ENCODE measurements around the gene C1QC. TPM values are rescaled to one million over a fixed set of nuclear protein-coding genes. Genes with fewer than 3 reads are reported as not detected.

The C1QC gene
- total RNA-seq, 5 donors from 2014 or later (not counting 1 experiment from before 2014, with no cell fraction given), result 0.62 to 1.9 (median 0.96) TPM; not detected in 2

DNA sequence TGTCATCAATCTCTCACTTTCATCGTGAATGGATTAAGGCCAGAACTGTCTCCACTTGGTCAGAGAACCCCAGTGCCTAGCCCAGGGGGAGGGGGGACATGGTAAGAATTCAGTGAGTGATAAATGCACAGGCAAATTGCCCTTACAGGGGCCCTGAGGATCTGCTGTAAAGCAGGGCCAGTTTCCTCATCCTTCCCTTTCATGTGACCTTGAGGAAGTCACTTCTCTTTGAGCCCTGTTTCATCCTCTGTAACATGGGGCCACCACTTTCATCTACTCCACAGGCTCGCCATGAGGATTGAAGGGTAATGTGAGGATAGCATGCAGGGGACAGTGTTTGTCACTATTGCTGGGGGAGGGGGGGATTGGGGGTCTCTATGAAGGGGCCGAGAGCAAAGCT lies 35.1 kb upstream of the C1QC start:
- Histone ChIP-seq H3K36me3 (ENCODE audit: control insufficient read depth in 2 of 2, extremely low read depth in 1 of 2, insufficient read depth in 1 of 2, low read length in 1 of 2) (no peaks in the 10 kb centered on the region), H3K9me3 (no peaks in the 10 kb centered on the region), H3K4me3 (ENCODE audit: control insufficient read depth in 1 of 2, extremely low read depth in 1 of 2, low read length in 1 of 2) (no peak overlapping the region), H3K27me3 (replicated peaks in 1 of 2; ENCODE audit: control insufficient read depth in 2 of 2, extremely low read depth in 1 of 2, insufficient read depth in 2 of 2, low read length in 1 of 2) (peaks cover 0 to 43% of the 10 kb centered on the region in 2 experiments), H3K27ac (ENCODE audit: low read length) (no peak overlapping the region), H3K4me1 (ENCODE audit: control insufficient read depth in 1 of 2, extremely low read depth in 1 of 2, insufficient read depth in 2 of 2, low read length in 2 of 2) (no peaks in the 10 kb centered on the region)
- POLR2A ChIA-PET, result no interaction called here
- WGBS (ENCODE audit: insufficient coverage), result no CpG with 5 or more reads among the region's 3 CpGs
- ATAC-seq (replicated peaks in 1 of 4) (no peak), DNase-seq (no peak)
- Mint-ChIP-seq H3K36me3 (no peaks in the 10 kb centered on the region), H3K9me3 (no peaks in the 10 kb centered on the region), H3K4me3 (no peak overlapping the region), H3K27ac (no peak overlapping the region), H3K4me1 (no peaks in the 10 kb centered on the region), H3K27me3 (peaks cover 21 to 65% of the 10 kb centered on the region in 2 donors)
- CTCF ChIA-PET, result no interaction called here

DNA sequence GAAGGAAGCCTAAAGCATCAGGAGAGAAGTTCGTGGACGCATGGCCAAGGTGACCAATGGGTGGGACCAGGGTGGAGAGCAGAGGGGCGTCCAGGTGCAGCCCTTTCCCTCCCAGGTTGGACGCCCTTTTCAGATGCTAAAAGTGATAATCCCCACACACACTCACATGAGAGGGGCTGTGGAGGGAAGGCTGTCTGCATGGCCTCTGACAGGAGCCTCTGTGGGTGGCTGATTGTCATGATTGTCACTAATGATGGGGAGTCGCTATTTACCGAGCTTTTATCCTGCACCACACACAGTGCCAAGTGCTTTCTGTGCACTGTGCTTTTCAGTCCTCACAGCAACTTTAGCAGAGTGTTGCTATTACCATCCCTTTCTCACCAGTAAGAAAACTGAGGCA lies 34.1 kb upstream of the C1QC start:
- no peaks in the 10 kb centered on the region for H3K9me3 Mint-ChIP-seq
- no peaks in the 10 kb centered on the region for H3K36me3 ChIP-seq (ENCODE audit: control insufficient read depth in 2 of 2, extremely low read depth in 1 of 2, insufficient read depth in 1 of 2, low read length in 1 of 2)
- H3K4me3 Mint-ChIP-seq, result no peak overlapping the region
- H3K9me3 ChIP-seq, result no peaks in the 10 kb centered on the region
- ATAC-seq (replicated peaks in 1 of 4) (no peak), DNase-seq (no peak)
- no peaks in the 10 kb centered on the region for H3K36me3 Mint-ChIP-seq
- H3K4me3 ChIP-seq (ENCODE audit: control insufficient read depth in 1 of 2, extremely low read depth in 1 of 2, low read length in 1 of 2), result no peak overlapping the region
- H3K4me1 ChIP-seq (ENCODE audit: control insufficient read depth in 1 of 2, extremely low read depth in 1 of 2, insufficient read depth in 2 of 2, low read length in 2 of 2), result no peaks in the 10 kb centered on the region
- ChIA-PET CTCF (no interaction called here), POLR2A (no interaction called here)
- no peak overlapping the region for H3K27ac ChIP-seq (ENCODE audit: low read length)
- WGBS (ENCODE audit: insufficient coverage), result 20% methylated on average over 1 of the region's 6 CpGs
- H3K4me1 Mint-ChIP-seq, result no peaks in the 10 kb centered on the region
- H3K27me3 Mint-ChIP-seq, result peaks cover 24 to 60% of the 10 kb centered on the region in 2 donors
- H3K27ac Mint-ChIP-seq, result no peak overlapping the region
- H3K27me3 ChIP-seq (replicated peaks in 1 of 2; ENCODE audit: control insufficient read depth in 2 of 2, extremely low read depth in 1 of 2, insufficient read depth in 2 of 2, low read length in 1 of 2), result peaks cover 0 to 45% of the 10 kb centered on the region in 2 experiments

DNA sequence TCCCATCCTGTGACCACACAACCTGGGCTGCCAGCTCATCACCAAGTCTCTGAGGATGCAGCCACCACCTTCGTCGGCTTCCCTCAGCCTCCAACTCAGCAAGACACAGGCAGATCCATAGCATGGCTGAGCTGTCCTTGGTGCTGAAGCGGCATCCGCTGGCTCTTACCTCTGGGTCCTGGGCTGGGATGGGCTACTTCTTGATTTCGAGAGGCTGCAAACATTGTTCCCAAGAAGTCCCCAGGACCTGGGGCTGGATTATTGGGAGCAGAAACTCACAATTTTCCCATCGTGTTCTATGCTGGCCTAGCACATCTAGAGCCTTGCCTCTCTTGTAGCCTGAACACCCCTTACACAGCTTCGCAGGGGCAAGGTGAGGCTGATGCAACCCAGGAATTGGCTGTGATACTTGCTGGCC lies 31.9 kb upstream of the C1QC start:
- peak in 5 of 35 experiments; percentile 6 to 21 (median 12) for DNase-seq
- ChIA-PET CTCF (no interaction called here), POLR2A (no interaction called here)

DNA sequence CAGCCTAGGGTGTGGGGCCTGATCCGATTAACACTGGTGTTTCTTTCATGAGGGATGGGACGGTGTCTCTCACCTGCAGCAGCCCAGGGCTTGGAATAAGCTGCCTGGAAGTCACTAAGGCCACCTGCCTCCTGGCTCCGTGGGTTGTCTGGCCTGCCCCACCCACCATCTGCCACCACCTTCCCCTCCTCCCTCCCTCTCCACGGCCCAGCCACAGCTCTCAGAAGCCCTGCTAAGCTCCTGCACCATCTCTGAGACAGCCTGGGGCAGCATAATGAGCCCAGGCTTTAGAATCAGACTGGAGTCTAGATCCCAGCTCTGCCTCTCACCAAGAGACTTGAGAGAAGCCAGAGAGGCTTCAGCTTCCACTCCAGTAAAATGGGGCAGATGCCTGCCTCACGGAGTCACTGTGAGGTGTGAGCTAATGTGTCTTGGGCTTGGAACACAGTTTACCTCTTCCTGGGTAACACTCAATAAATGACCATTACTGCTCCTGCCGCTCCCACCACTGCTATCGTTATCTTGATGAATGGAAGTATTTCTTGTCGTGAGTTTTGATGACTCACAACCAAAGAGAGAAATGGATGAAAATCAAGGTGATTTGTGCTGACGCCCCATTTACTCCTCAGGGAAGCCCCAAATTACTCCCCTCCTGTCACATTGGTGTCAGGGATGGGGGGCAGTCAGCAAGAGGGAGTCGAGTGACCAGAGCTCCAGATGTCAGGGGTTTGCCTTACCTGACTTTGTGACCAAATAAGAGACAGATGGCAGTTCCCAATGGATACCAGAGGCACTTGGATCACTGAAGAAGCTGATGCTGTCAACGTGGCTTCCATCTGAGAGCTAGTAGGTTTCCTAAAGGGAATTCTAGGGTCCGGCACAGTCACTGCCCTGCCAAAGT lies 30.5 kb upstream of the C1QC start:
- H3K36me3 Mint-ChIP-seq, result no peaks in the 10 kb centered on the region
- H3K27ac ChIP-seq (ENCODE audit: low read length), result no peak overlapping the region
- no peak for DNase-seq
- no peak overlapping the region for H3K4me3 ChIP-seq (ENCODE audit: control insufficient read depth in 1 of 2, extremely low read depth in 1 of 2, low read length in 1 of 2)
- POLR2A ChIA-PET, result no interaction called here
- H3K27ac Mint-ChIP-seq, result no peak overlapping the region
- peaks cover 36 to 56% of the 10 kb centered on the region in 2 donors for H3K27me3 Mint-ChIP-seq
- no peaks in the 10 kb centered on the region for H3K9me3 ChIP-seq
- WGBS (ENCODE audit: insufficient coverage), result 39% methylated on average over 7 of the region's 12 CpGs
- no peak for ATAC-seq (replicated peaks in 1 of 4)
- CTCF ChIA-PET, result interaction anchor here in 1 of 2 donors (0.6 kb wide), 1 partner anchor 47 kb away, joined by 3 read pairs; no protein-coding TSS in a partner anchor
- H3K9me3 Mint-ChIP-seq, result no peaks in the 10 kb centered on the region
- H3K4me1 ChIP-seq (ENCODE audit: control insufficient read depth in 1 of 2, extremely low read depth in 1 of 2, insufficient read depth in 2 of 2, low read length in 2 of 2), result no peaks in the 10 kb centered on the region
- H3K4me1 Mint-ChIP-seq, result no peaks in the 10 kb centered on the region
- no peaks in the 10 kb centered on the region for H3K36me3 ChIP-seq (ENCODE audit: control insufficient read depth in 2 of 2, extremely low read depth in 1 of 2, insufficient read depth in 1 of 2, low read length in 1 of 2)
- H3K27me3 ChIP-seq (replicated peaks in 1 of 2; ENCODE audit: control insufficient read depth in 2 of 2, extremely low read depth in 1 of 2, insufficient read depth in 2 of 2, low read length in 1 of 2), result peaks cover 0 to 60% of the 10 kb centered on the region in 2 experiments
- no peak overlapping the region for H3K4me3 Mint-ChIP-seq

More for the DNA sequence above, 31.9 kb upstream of the C1QC start:
- ATAC-seq (replicated peaks in 1 of 4), result no peak
- Histone ChIP-seq H3K27me3 (replicated peaks in 1 of 2; ENCODE audit: control insufficient read depth in 2 of 2, extremely low read depth in 1 of 2, insufficient read depth in 2 of 2, low read length in 1 of 2) (peaks cover 0 to 55% of the 10 kb centered on the region in 2 experiments), H3K9me3 (no peaks in the 10 kb centered on the region), H3K4me3 (ENCODE audit: control insufficient read depth in 1 of 2, extremely low read depth in 1 of 2, low read length in 1 of 2) (no peak overlapping the region), H3K27ac (ENCODE audit: low read length) (no peak overlapping the region), H3K36me3 (ENCODE audit: control insufficient read depth in 2 of 2, extremely low read depth in 1 of 2, insufficient read depth in 1 of 2, low read length in 1 of 2) (no peaks in the 10 kb centered on the region), H3K4me1 (ENCODE audit: control insufficient read depth in 1 of 2, extremely low read depth in 1 of 2, insufficient read depth in 2 of 2, low read length in 2 of 2) (no peaks in the 10 kb centered on the region)
- peaks cover 28 to 52% of the 10 kb centered on the region in 2 donors for H3K27me3 Mint-ChIP-seq
- no peaks in the 10 kb centered on the region for H3K4me1 Mint-ChIP-seq
- no peaks in the 10 kb centered on the region for H3K9me3 Mint-ChIP-seq
- no peak overlapping the region for H3K27ac Mint-ChIP-seq
- no peak overlapping the region for H3K4me3 Mint-ChIP-seq
- WGBS (ENCODE audit: insufficient coverage), result 45% methylated on average over 4 of the region's 7 CpGs
- H3K36me3 Mint-ChIP-seq, result no peaks in the 10 kb centered on the region

DNA sequence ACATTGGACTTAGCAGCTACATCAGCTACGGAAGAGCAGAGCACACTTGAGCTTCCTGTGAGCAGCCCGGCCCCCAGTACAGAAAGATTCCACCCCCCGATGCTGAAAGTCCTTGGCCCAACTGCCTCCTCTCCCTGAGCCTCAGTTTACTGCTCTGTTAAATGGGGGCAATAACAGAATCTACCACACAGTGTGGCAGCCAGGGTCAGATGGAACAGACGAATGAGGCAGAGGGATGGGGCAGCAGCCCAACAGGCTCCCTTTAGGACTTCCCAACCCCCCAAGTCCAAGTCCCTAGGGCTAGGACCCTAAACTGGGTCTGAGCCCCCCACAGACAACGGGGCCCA lies 29.9 kb upstream of the C1QC start:
- Histone ChIP-seq H3K27ac (ENCODE audit: low read length) (no peak overlapping the region), H3K4me3 (ENCODE audit: control insufficient read depth in 1 of 2, extremely low read depth in 1 of 2, low read length in 1 of 2) (no peak overlapping the region), H3K27me3 (replicated peaks in 1 of 2; ENCODE audit: control insufficient read depth in 2 of 2, extremely low read depth in 1 of 2, insufficient read depth in 2 of 2, low read length in 1 of 2) (peaks cover 0 to 63% of the 10 kb centered on the region in 2 experiments), H3K36me3 (ENCODE audit: control insufficient read depth in 2 of 2, extremely low read depth in 1 of 2, insufficient read depth in 1 of 2, low read length in 1 of 2) (no peaks in the 10 kb centered on the region), H3K4me1 (ENCODE audit: control insufficient read depth in 1 of 2, extremely low read depth in 1 of 2, insufficient read depth in 2 of 2, low read length in 2 of 2) (no peaks in the 10 kb centered on the region), H3K9me3 (no peaks in the 10 kb centered on the region)
- Mint-ChIP-seq H3K27me3 (peaks cover 30 to 52% of the 10 kb centered on the region in 2 donors), H3K27ac (no peak overlapping the region), H3K4me3 (no peak overlapping the region), H3K4me1 (no peaks in the 10 kb centered on the region), H3K36me3 (no peaks in the 10 kb centered on the region), H3K9me3 (no peaks in the 10 kb centered on the region)
- DNase-seq (no peak), ATAC-seq (replicated peaks in 1 of 4) (no peak)
- 60% methylated on average over 4 of the region's 5 CpGs for WGBS (ENCODE audit: insufficient coverage)
- POLR2A ChIA-PET, result no interaction called here
- CTCF ChIA-PET, result no interaction called here

DNA sequence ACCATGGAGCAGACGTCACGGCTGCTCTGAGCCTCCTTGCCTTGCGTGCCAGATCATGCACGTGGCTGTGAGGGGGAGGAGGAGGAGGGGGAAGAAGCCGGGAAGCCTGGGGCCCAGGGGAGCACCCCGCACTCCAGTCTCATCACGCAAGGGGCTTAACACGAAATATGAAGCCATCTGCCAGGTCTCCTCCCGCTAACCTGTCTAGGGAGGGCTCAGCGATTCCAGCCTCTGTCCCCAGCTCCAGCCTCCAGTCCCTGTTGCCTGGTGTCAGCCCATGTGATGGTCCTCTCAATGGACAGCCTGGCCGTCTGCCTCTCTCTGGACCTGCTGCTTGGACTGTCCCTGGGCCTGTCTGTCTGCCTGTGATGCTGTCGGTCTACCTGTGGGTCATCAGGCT lies 29.5 kb upstream of the C1QC start:
- Histone ChIP-seq H3K4me1 (ENCODE audit: control insufficient read depth in 1 of 2, extremely low read depth in 1 of 2, insufficient read depth in 2 of 2, low read length in 2 of 2) (no peaks in the 10 kb centered on the region), H3K9me3 (no peaks in the 10 kb centered on the region), H3K4me3 (ENCODE audit: control insufficient read depth in 1 of 2, extremely low read depth in 1 of 2, low read length in 1 of 2) (no peak overlapping the region), H3K27ac (ENCODE audit: low read length) (no peak overlapping the region), H3K27me3 (replicated peaks in 1 of 2; ENCODE audit: control insufficient read depth in 2 of 2, extremely low read depth in 1 of 2, insufficient read depth in 2 of 2, low read length in 1 of 2) (peaks cover 0 to 67% of the 10 kb centered on the region in 2 experiments), H3K36me3 (ENCODE audit: control insufficient read depth in 2 of 2, extremely low read depth in 1 of 2, insufficient read depth in 1 of 2, low read length in 1 of 2) (no peaks in the 10 kb centered on the region)
- Mint-ChIP-seq H3K9me3 (no peaks in the 10 kb centered on the region), H3K4me1 (no peaks in the 10 kb centered on the region), H3K4me3 (no peak overlapping the region), H3K27me3 (peaks cover 29 to 50% of the 10 kb centered on the region in 2 donors), H3K27ac (no peak overlapping the region), H3K36me3 (no peaks in the 10 kb centered on the region)
- 55% methylated on average over 12 of the region's 12 CpGs for WGBS (ENCODE audit: insufficient coverage)
- no peak for ATAC-seq (replicated peaks in 1 of 4)
- CTCF ChIA-PET, result no interaction called here
- DNase-seq, result no peak
- POLR2A ChIA-PET, result no interaction called here

Data from T-cell (primary cell).